Smooth muscle cell (in vitro differentiated cells): ENCODE measurements around the gene ZNF335. TPM values are rescaled to one million over a fixed set of nuclear protein-coding genes. Genes with fewer than 3 reads are reported as not detected.
"Not testable (repeated sequence)": the region's sequence is repeated elsewhere in the genome, so short reads cannot be mapped to it uniquely, and the experiment has no call there.

Experiments used
- DNase-seq: peaks from one replicate; lab custom pipeline; 2025; ENCODE audit not compliant: unreplicated experiment; lab: John Stamatoyannopoulos, UW
- H2AFZ ChIP-seq: fragments of 200-600 bp; sonication (generic); 2 replicates; pipeline ENCODE4 v1.6.0; 2016; ENCODE audit warnings: antibody characterized with exemption, low read depth, mild to moderate bottlenecking
- H3F3A ChIP-seq: fragments of 200-600 bp; sonication (generic); 2 replicates; pipeline ENCODE4 v1.6.0; 2017; ENCODE audit warnings: antibody characterized with exemption, low read depth
- H3K27ac ChIP-seq: fragments of 200-600 bp; sonication (generic); 2 replicates; pipeline ENCODE4 v1.5.1; 2016; ENCODE audit warnings: low read depth, mild to moderate bottlenecking
- H3K27me3 ChIP-seq: fragments of 200-600 bp; sonication (generic); 2 replicates; pipeline ENCODE4 v1.6.1; 2016; ENCODE audit warnings: low read depth, mild to moderate bottlenecking
- H3K36me3 ChIP-seq: fragments of 200-600 bp; sonication (generic); 2 replicates; pipeline ENCODE4 v1.5.1; 2016; ENCODE audit warnings: low read depth
- H3K4me1 ChIP-seq: fragments of 200-600 bp; sonication (generic); 2 replicates; pipeline ENCODE4 v1.5.1; 2016; ENCODE audit warnings: low read depth
- H3K4me2 ChIP-seq: fragments of 200-600 bp; sonication (generic); 2 replicates; pipeline ENCODE4 v1.6.0; 2016; ENCODE audit warnings: mild to moderate bottlenecking
- H3K4me3 ChIP-seq: fragments of 200-600 bp; sonication (generic); 2 replicates; pipeline ENCODE4 v1.5.1; 2016; ENCODE audit warnings: mild to moderate bottlenecking
- H3K79me2 ChIP-seq: fragments of 200-600 bp; sonication (generic); 2 replicates; pipeline ENCODE4 v1.6.0; 2016; ENCODE audit warnings: low read depth, mild to moderate bottlenecking
- H3K9ac ChIP-seq: fragments of 200-600 bp; sonication (generic); 2 replicates; pipeline ENCODE4 v1.6.0; 2016; ENCODE audit warnings: low read depth
- H3K9me3 ChIP-seq: fragments of 200-600 bp; sonication (generic); replicated peaks from 2 replicates; pipeline ENCODE4 v1.5.1; 2016; ENCODE audit warnings: low read depth
- H4K20me1 ChIP-seq: fragments of 200-600 bp; sonication (generic); 2 replicates; pipeline ENCODE4 v1.6.0; 2016; ENCODE audit warnings: low read depth
- CTCF ChIP-seq: fragments of 200-600 bp; sonication (generic); IDR thresholded peaks from 2 replicates; pipeline ENCODE4 v1.5.1; 2017; ENCODE audit warnings: borderline replicate concordance, mild to moderate bottlenecking, antibody characterized with exemption; ENCODE audit not compliant: insufficient read depth, poor library complexity, severe bottlenecking
- WGBS: methylation state at CpG from one replicate; pipeline ENCODE4 v1.1.7; 2016; ENCODE audit warnings: low lambda C conversion rate; 5-methylcytosine and 5-hydroxymethylcytosine counted together
- polyA plus RNA-seq: library from polyadenylated mRNA; unstranded; fragments of >200 nt; fragmentation: Nextera tagmentation; extraction: Ambion mirVana; gene quantifications from 2 replicates; pipeline ENCODE4 v1.2.1, GENCODE V29; 2016
- total RNA-seq: library from RNA; depleted of rRNA; stranded (reverse); fragments of >200 nt; gene quantifications from 2 replicates; pipeline ENCODE4 v1.2.3, GENCODE V29; 2014

ZNF335 gene
- total and polyA plus RNA-seq, 2 experiments from 2014 or later: 11.2 to 14.2 TPM

DNA sequence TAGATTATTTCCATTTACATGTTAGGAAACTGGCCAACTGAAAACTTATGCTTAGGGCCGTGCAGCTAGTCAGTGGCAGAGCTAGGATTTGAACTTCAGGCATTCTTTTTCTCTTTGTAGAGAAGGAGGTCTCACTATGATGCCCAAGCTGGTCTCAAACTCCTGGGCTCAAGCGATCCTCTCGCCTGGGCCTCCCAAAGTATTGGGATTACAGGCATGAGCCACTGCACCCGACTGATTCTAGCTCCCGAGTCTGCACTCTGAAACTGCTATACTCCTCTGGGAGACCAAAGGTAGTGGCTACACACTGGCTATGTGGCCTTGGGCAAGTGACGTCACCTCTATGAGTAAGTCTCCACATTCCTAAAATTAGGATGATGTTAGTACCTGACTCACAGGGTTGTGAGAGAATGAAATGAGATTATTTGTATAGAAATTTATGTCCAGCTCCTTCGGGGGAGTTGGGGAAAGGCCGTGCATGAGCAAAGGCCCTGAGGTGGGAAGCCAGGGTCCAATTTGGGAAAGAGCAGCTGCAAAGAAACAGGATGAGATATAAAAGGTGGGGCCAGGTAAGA, 66.4 kb downstream of the ZNF335 start:
- Histone ChIP-seq H3K27ac (peak overlapping the region; percentile 39), H3K9me3 (no peaks in the 10 kb centered on the region), H3F3A (peaks cover 4% of the 10 kb centered on the region), H3K4me1 (no peaks in the 10 kb centered on the region), H3K36me3 (no peaks in the 10 kb centered on the region), H3K9ac (peak overlapping the region; percentile 35), H3K79me2 (no peaks in the 10 kb centered on the region), H3K4me2 (no peak overlapping the region), H3K27me3 (no peaks in the 10 kb centered on the region), H2AFZ (no peak overlapping the region), H3K4me3 (no peak overlapping the region), H4K20me1 (no peaks in the 10 kb centered on the region)
- no peak for DNase-seq
- 84% methylated on average over 8 of the region's 8 CpGs for WGBS
- no peak for TF ChIP-seq CTCF

GRCh38 chr20:45904583-45905504, 67.2 kb downstream of the ZNF335 start:
- Histone ChIP-seq H2AFZ (no peak overlapping the region), H3K79me2 (no peaks in the 10 kb centered on the region), H3K9ac (no peak overlapping the region), H3K4me1 (no peaks in the 10 kb centered on the region), H3F3A (peaks cover 4% of the 10 kb centered on the region), H3K9me3 (no peaks in the 10 kb centered on the region), H3K4me3 (no peak overlapping the region), H3K4me2 (no peak overlapping the region), H3K36me3 (no peaks in the 10 kb centered on the region), H3K27ac (peak overlapping the region; percentile 39), H4K20me1 (no peaks in the 10 kb centered on the region), H3K27me3 (no peaks in the 10 kb centered on the region)
- DNase-seq: no peak
- 95% methylated on average over 16 of the region's 16 CpGs for WGBS
- TF ChIP-seq CTCF: no peak

- no peaks in the 10 kb centered on the region for H3K36me3 ChIP-seq
- H3K4me1 ChIP-seq: no peaks in the 10 kb centered on the region
- no peak overlapping the region for H3K4me2 ChIP-seq
- no peak overlapping the region for H3K27ac ChIP-seq
- no peak overlapping the region for H3K9ac ChIP-seq
- WGBS: 93% methylated on average over 14 of the region's 14 CpGs
- peaks cover 4% of the 10 kb centered on the region for H3F3A ChIP-seq
- no peak for TF ChIP-seq CTCF
- no peak for DNase-seq
- no peaks in the 10 kb centered on the region for H4K20me1 ChIP-seq
- H2AFZ ChIP-seq: no peak overlapping the region
- H3K79me2 ChIP-seq: no peaks in the 10 kb centered on the region
- H3K27me3 ChIP-seq: no peaks in the 10 kb centered on the region
- no peaks in the 10 kb centered on the region for H3K9me3 ChIP-seq
- no peak overlapping the region for H3K4me3 ChIP-seq
Observed at GRCh38 chr20:45902199-45902701, 69.8 kb downstream of the ZNF335 start.

GRCh38 chr20:45901332-45901731, 70.7 kb downstream of the ZNF335 start:
- H3K9ac ChIP-seq, H3K79me2 ChIP-seq, H3K9me3 ChIP-seq, H3K4me1 ChIP-seq, H4K20me1 ChIP-seq, H3K27me3 ChIP-seq, H3K4me2 ChIP-seq, H3K4me3 ChIP-seq, DNase-seq, H3K36me3 ChIP-seq, H3K27ac ChIP-seq, H2AFZ ChIP-seq, H3F3A ChIP-seq: not testable (repeated sequence)
- WGBS: 97% methylated on average over 6 of the region's 6 CpGs
